Esophagus (tissue), 2 donors: ENCODE measurements around the gene UGT1A3. TPM values are rescaled to one million over a fixed set of nuclear protein-coding genes. Genes with fewer than 3 reads are reported as not detected.

Experiments
- H3K27ac ChIP-seq, 2 donors: one replicate each; pipeline ENCODE4 v1.5.1; 2013; ENCODE audit warnings: low read depth in 2 of 2, mild to moderate bottlenecking in 2 of 2, inconsistent platforms in 1 of 2, low read length in 1 of 2, moderate library complexity in 1 of 2
- H3K27me3 ChIP-seq, 2 donors: one replicate each; pipeline ENCODE4 v1.6.1; 2013; ENCODE audit warnings: low read length in 2 of 2, control low read depth in 1 of 2, mild to moderate bottlenecking in 1 of 2; ENCODE audit not compliant: insufficient read depth in 2 of 2, control insufficient read depth in 1 of 2
- H3K36me3 ChIP-seq, 2 donors: one replicate each; pipeline ENCODE4 v1.6.1; 2013; ENCODE audit warnings: low read length in 1 of 2; ENCODE audit not compliant: control insufficient read depth in 2 of 2, insufficient read depth in 2 of 2
- H3K4me1 ChIP-seq, 2 donors: one replicate each; pipeline ENCODE4 v1.6.1; 2013; ENCODE audit warnings: low read length in 1 of 2; ENCODE audit not compliant: control insufficient read depth in 2 of 2, insufficient read depth in 2 of 2
- H3K4me3 ChIP-seq, 2 donors: one replicate each; pipeline ENCODE4 v1.5.1; 2013; ENCODE audit warnings: low read length in 2 of 2, mild to moderate bottlenecking in 2 of 2, low read depth in 1 of 2, moderate library complexity in 1 of 2
- H3K9me3 ChIP-seq, 2 donors: one replicate each; pipeline ENCODE4 v1.6.1; 2013; ENCODE audit warnings: mild to moderate bottlenecking in 2 of 2, low read depth in 1 of 2, low read length in 1 of 2, moderate library complexity in 1 of 2; ENCODE audit not compliant: control insufficient read depth in 2 of 2, insufficient read depth in 1 of 2
- WGBS, 2 donors: extraction: QIAGEN DNeasy Blood & Tissue Kit; methylation state at CpG; one replicate each; pipeline ENCODE4 v1.1.7; 2013; 5-methylcytosine and 5-hydroxymethylcytosine counted together
- polyA plus RNA-seq, 2 donors: library from polyadenylated mRNA; stranded (reverse); fragments of 200-250 nt; gene quantifications; one replicate each; pipeline ENCODE4 v1.2.3, GENCODE V29; 2013
- donor health status: healthy with polysubstance abuse.
- donor health status: Bipolar disorder and iron deficiency.

UGT1A3 gene
- polyA plus RNA-seq, 2 donors, result 0.07 to 1.5 TPM

DNA sequence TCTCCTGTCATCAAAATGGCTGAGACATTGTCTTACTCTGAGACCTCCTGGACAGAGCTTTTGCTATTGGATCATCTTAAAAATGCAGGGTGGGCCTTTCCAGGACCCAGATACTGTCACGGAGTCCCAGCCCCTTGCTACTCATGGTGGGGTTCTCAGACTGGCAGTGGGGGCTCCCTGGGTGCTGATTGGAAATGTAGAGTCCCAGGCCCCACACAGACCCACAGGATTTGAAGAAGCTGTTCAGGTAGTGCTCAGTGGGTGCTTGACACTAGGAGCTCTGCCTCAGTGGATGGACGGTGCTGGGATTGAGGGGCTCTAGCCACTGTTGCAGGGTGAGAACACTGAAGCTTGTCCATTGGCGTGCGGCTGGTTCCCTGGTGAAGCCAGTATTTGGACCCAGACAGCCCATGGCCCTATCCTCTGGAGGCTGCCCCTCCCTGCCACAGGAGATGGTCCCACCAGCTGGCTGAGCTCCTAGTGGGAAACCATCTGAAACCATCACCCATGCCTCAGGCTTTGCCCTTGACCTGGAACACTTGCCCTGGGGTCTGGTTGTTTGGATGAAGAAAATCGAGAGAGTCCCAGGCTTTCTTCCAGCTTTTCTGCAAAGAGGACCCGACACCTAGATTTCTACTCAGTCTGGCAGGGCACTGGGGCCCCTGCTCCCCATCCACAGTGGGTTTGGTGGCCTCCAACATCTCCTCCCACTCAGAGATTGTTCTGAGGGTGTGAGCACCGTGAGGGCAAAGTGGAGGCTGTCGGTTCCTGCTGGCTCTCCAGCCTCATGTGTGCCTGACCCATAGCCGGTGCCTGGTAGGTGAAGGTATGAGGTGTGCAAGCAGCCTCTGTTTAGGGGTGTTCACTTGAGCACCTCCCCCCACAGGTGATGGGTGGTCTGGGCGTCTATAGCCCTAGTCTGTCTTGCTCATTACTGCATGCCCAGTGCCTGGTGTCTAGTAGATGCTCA is 79.4 kb downstream of the UGT1A3 start:
- no peak overlapping the region for H3K4me3 ChIP-seq
- H3K27ac ChIP-seq, result no peak overlapping the region
- 77 to 81% methylated on average over 10 of the region's 10 CpGs for WGBS, 2 donors
- no peaks in the 10 kb centered on the region for H3K36me3 ChIP-seq
- no peaks in the 10 kb centered on the region for H3K27me3 ChIP-seq
- no peaks in the 10 kb centered on the region for H3K4me1 ChIP-seq
- H3K9me3 ChIP-seq, result peaks cover 0 to 2% of the 10 kb centered on the region in 2 donors

- no peak overlapping the region for H3K4me3 ChIP-seq
- no peaks in the 10 kb centered on the region for H3K4me1 ChIP-seq
- no peak overlapping the region for H3K27ac ChIP-seq
- no peaks in the 10 kb centered on the region for H3K27me3 ChIP-seq
- H3K9me3 ChIP-seq, result peaks cover 0 to 2% of the 10 kb centered on the region in 2 donors
- 83 to 89% methylated on average over 6 of the region's 6 CpGs for WGBS, 2 donors
- no peaks in the 10 kb centered on the region for H3K36me3 ChIP-seq
Observed at GRCh38 chr2:233810385-233810784, 81.5 kb downstream of the UGT1A3 start.

DNA sequence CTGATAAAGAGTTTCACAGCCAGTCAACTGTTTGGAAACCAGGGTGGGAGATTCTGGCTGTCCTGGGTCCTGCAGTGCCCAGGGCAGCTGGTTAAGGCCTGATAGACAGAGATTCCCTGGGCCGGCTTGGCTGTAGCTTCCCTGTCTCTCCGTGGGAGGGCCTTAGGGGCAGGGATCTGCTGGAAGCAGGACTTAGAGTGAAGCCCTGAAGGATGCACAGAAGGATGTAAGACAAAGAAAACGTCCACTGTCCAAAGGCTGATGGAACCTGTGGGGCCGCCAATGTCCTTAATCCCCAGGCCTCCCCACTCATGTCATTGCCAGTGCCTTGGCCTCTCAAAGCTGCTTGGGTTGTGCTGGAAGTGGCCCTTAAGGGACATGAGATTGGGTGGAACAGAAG is 82.2 kb downstream of the UGT1A3 start:
- peaks cover 0 to 2% of the 10 kb centered on the region in 2 donors for H3K9me3 ChIP-seq
- no peak overlapping the region for H3K27ac ChIP-seq
- no peaks in the 10 kb centered on the region for H3K27me3 ChIP-seq
- 70 to 86% methylated on average over 4 of the region's 4 CpGs for WGBS, 2 donors
- H3K4me3 ChIP-seq, result no peak overlapping the region
- H3K36me3 ChIP-seq, result no peaks in the 10 kb centered on the region
- no peaks in the 10 kb centered on the region for H3K4me1 ChIP-seq

- no peak overlapping the region for H3K27ac ChIP-seq
- WGBS, 2 donors, result 86 to 91% methylated on average over 8 of the region's 8 CpGs
- H3K4me1 ChIP-seq, result no peaks in the 10 kb centered on the region
- no peak overlapping the region for H3K4me3 ChIP-seq
- H3K9me3 ChIP-seq, result peaks cover 0 to 5% of the 10 kb centered on the region in 2 donors
- H3K36me3 ChIP-seq, result no peaks in the 10 kb centered on the region
- H3K27me3 ChIP-seq, result no peaks in the 10 kb centered on the region
Observed at GRCh38 chr2:233811732-233812131, 82.9 kb downstream of the UGT1A3 start.

DNA sequence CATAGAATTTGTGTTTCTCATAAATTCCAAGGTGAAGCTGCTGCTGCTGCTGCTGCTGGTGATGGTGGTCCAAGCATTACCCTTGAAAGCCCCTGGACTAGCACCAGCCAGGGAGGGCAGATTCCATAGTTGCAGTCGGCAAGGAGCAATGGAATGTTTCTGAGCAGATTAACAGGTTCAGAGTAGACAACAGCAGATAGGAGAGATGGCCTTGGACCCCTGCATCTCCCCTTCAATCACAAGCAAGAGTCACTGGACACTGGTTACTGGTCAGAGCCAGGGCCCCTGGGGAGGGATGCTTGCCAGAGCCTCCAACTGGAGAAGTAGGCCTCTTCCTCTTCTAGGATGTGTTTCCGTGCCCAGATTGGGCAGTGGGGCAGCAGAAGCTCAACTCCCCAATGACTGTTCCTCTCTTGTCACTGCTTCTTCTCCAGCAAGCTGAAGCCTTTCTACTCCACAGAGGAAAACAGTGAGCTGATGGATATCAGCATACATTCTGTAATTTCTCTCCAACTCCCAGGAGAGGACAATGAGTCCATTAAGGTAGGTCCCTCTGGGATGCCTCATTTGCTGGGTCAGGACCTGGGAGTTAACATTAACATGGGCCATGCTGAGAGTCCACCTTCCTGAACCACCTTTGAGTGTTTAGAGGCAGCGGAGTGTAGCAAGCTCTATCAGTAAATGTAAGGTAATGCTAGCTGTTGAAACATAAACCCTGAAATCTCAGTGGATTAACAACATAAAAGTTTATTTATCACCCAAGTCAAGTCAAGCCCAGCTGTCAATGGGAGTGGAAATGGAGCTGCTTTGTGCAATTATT is 84.6 kb downstream of the UGT1A3 start:
- 81 to 88% methylated on average over 3 of the region's 3 CpGs for WGBS, 2 donors
- H3K36me3 ChIP-seq, result no peaks in the 10 kb centered on the region
- H3K27ac ChIP-seq, result no peak overlapping the region
- H3K4me1 ChIP-seq, result peaks cover 0 to 2% of the 10 kb centered on the region in 2 donors
- peaks cover 0 to 5% of the 10 kb centered on the region in 2 donors for H3K9me3 ChIP-seq
- H3K27me3 ChIP-seq, result no peaks in the 10 kb centered on the region
- H3K4me3 ChIP-seq, result no peak overlapping the region

- Histone ChIP-seq H3K4me3 (no peak overlapping the region), H3K9me3 (peaks cover 0 to 5% of the 10 kb centered on the region in 2 donors), H3K27me3 (no peaks in the 10 kb centered on the region), H3K36me3 (no peaks in the 10 kb centered on the region), H3K4me1 (peaks cover 0 to 2% of the 10 kb centered on the region in 2 donors), H3K27ac (no peak overlapping the region)
- WGBS, 2 donors, result 62% methylated on average over 2 of the region's 2 CpGs
Observed at GRCh38 chr2:233814056-233814835, 85.4 kb downstream of the UGT1A3 start.

DNA sequence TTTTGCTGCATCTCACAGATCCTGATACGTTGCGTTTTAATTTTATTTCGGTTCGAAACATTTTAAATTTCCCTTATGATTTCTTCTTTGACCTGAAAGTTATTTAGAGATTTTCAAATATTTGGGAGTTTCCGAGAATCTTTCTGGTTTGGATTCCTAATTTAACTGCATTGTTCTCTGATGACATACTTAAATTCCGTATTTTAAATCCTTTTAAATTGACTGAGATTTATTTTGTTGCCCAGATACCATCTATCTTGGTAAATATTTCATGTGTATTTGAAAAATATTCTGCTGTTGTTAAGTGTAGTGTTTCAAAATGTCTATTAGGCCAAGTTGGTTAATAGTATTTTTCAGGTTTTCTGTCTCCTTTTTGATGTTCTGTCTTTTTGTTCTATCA is 87.0 kb downstream of the UGT1A3 start:
- H3K36me3 ChIP-seq, result no peaks in the 10 kb centered on the region
- peaks cover 0 to 5% of the 10 kb centered on the region in 2 donors for H3K9me3 ChIP-seq
- H3K27me3 ChIP-seq, result no peaks in the 10 kb centered on the region
- H3K4me3 ChIP-seq, result no peak overlapping the region
- WGBS, 2 donors, result 76 to 84% methylated on average over 6 of the region's 6 CpGs
- H3K4me1 ChIP-seq, result peaks cover 0 to 2% of the 10 kb centered on the region in 2 donors
- no peak overlapping the region for H3K27ac ChIP-seq

DNA sequence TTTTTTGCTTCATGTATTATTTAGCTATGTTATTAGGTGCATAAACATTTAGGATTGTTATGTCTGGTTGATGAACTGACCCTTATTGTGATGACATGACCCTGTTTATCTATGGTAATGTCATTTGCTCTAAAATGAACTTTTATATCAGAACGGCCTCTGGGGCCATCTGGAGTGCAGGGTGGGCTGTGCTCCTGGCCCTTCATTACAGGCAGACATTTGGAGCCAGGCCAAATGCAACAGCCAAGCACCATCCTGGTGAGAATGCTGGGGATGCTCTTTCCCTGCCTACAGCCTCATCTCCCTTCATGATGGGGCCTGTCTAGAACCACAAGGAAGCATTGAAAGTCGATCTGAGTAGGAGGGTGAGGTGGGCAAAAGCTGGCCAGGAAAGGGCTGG is 87.5 kb downstream of the UGT1A3 start:
- 55 to 58% methylated on average over 2 of the region's 2 CpGs for WGBS, 2 donors
- no peaks in the 10 kb centered on the region for H3K36me3 ChIP-seq
- no peaks in the 10 kb centered on the region for H3K27me3 ChIP-seq
- H3K4me1 ChIP-seq, result peaks cover 0 to 2% of the 10 kb centered on the region in 2 donors
- H3K4me3 ChIP-seq, result no peak overlapping the region
- no peak overlapping the region for H3K27ac ChIP-seq
- peaks cover 0 to 3% of the 10 kb centered on the region in 2 donors for H3K9me3 ChIP-seq

- peaks cover 0 to 2% of the 10 kb centered on the region in 2 donors for H3K9me3 ChIP-seq
- peaks cover 0 to 2% of the 10 kb centered on the region in 2 donors for H3K4me1 ChIP-seq
- H3K27me3 ChIP-seq, result no peaks in the 10 kb centered on the region
- no peak overlapping the region for H3K27ac ChIP-seq
- H3K4me3 ChIP-seq, result no peak overlapping the region
- 81 to 88% methylated on average over 4 of the region's 4 CpGs for WGBS, 2 donors
- H3K36me3 ChIP-seq, result no peaks in the 10 kb centered on the region
Observed at GRCh38 chr2:233816771-233817170, 87.9 kb downstream of the UGT1A3 start.
